ENCODE results near the gene ZNF548.

GRCh38 chr19:57382806-57383488 is 6.7 kb upstream of the ZNF548 start:
- no peak for TF ChIP-seq ZFP3 (CRISPR knock-in tag; IDR thresholded peaks at IDR 0.05)
- TF ChIP-seq ARNTL (CRISPR knock-in tag; IDR thresholded peaks at IDR 0.05; ENCODE audit: borderline replicate concordance, low read depth) = no peak
- TF ChIP-seq RARB (CRISPR knock-in tag; IDR thresholded peaks at IDR 0.05) = no peak
- no peak for TF ChIP-seq PATZ1 (CRISPR knock-in tag; IDR thresholded peaks at IDR 0.05; ENCODE audit: borderline replicate concordance)
